Stomach (tissue), 4 donors: ENCODE results near the gene GAD2.

Experiments
- POLR2A ChIP-seq, 4 donors: fragments of 450-650 bp; IDR thresholded peaks; one replicate each; pipeline ENCODE4 v1.6.1; 2016; ENCODE audit warnings: antibody characterized with exemption in 4 of 4, control low read depth in 2 of 4, mild to moderate bottlenecking in 1 of 4, moderate library complexity in 1 of 4
- TF ChIP-seq, protein P1 (sequence below), 7 experiments: fragments of 450-650 bp in 4 of 7; fragments of 200-600 bp in 3 of 7; sonication (generic) in 3 of 7; IDR thresholded peaks; one replicate each; pipeline ENCODE4 v1.5.1; 2016 to 2019; ENCODE audit warnings: antibody characterized with exemption in 7 of 7, control low read depth in 2 of 7, mild to moderate bottlenecking in 1 of 7

- TF ChIP-seq, protein P1, sequence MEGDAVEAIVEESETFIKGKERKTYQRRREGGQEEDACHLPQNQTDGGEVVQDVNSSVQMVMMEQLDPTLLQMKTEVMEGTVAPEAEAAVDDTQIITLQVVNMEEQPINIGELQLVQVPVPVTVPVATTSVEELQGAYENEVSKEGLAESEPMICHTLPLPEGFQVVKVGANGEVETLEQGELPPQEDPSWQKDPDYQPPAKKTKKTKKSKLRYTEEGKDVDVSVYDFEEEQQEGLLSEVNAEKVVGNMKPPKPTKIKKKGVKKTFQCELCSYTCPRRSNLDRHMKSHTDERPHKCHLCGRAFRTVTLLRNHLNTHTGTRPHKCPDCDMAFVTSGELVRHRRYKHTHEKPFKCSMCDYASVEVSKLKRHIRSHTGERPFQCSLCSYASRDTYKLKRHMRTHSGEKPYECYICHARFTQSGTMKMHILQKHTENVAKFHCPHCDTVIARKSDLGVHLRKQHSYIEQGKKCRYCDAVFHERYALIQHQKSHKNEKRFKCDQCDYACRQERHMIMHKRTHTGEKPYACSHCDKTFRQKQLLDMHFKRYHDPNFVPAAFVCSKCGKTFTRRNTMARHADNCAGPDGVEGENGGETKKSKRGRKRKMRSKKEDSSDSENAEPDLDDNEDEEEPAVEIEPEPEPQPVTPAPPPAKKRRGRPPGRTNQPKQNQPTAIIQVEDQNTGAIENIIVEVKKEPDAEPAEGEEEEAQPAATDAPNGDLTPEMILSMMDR (IDR thresholded peaks at IDR 0.05): no peak
- no peak for TF ChIP-seq POLR2A (IDR thresholded peaks at IDR 0.05)
These were observed 967 bp downstream of the GAD2 start for GRCh38 chr10:26217396-26218086.
